NCI-H128 (cell line): ENCODE data around the gene POLR3K.

Source experiments
- DNase-seq: peaks from one replicate; lab custom pipeline; 2025; ENCODE audit not compliant: unreplicated experiment; lab: John Stamatoyannopoulos, UW

The POLR3K gene

GRCh38 chr16:79151-80054, 26.0 kb upstream of the POLR3K start:
- no peak for DNase-seq

DNA sequence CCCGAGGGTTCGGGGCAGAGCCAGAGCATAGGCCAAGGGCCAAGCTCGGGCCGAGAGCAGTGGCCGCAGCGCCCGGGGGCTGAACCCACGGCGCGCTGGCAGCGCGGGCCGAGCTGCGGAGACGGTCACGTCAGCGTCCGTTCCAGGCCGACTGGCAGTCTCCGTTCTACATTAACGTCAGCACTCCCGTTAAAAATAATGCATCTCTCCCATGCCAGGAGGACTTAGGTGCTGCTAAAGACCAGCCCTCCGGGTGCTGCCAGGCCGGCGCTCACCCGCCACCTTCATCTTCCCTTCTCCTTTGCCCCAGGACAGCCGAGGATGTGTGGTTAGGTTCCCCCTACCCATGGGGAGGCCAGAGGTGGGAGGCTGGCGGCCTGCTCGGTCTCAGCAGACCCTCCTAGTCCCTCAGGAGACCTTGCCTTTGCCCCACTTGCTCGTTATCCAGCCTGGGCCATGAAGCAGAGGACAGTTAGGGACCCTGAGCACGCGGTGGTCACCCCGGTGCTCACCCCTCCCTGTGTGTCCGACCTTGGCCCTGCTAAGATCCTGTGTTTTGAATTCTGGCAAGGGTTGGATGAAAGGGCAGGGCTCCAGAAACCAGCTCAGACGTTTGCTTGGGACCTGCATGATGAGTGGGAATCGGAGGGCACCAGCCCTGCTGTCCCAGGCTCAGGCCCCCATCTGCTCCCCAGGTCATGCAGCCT, 25.2 kb upstream of the POLR3K start:
- DNase-seq: no peak

GRCh38 chr16:77807-78443, 24.5 kb upstream of the POLR3K start, which contains the start of gene MPG:
Gene MPG, plus strand, starts transcription at chr16:78225. Its CDS starts 85 bp downstream, at chr16:78310.
- DNase-seq: peak; percentile 33

DNA sequence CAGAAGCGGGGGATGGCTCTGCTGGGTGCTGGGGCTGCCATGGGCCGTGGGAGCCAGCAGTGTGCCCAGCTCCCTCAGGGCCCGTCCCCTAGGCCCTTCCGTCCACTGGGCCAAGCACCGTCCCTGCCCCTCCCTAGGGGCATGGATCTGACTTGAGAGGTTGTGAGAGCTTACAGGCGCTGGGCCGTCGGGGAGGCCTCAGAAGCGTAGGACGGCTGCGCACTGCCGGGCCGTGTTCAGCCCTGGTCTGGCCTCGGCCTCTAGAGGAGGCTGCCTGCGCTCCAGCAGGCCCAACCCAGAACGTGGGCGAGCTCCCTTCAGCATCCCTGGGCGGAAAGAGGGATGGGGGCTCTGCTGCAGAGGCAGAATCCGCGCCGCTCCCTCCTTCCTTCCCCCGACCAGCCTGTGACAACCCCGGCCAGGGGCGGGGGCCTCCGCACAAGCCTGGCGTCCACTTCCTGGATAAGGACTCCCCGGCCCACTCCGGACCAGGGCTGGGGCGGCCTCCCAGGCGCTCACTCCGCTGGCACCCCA, 23.9 kb upstream of the POLR3K start:
- no peak for DNase-seq

- no peak for DNase-seq
Measured at GRCh38 chr16:76535-77272, 23.3 kb upstream of the POLR3K start.

GRCh38 chr16:75580-76501, 22.4 kb upstream of the POLR3K start:
- DNase-seq: no peak

- no peak for DNase-seq
Measured at GRCh38 chr16:74747-75334, 21.4 kb upstream of the POLR3K start.

DNA sequence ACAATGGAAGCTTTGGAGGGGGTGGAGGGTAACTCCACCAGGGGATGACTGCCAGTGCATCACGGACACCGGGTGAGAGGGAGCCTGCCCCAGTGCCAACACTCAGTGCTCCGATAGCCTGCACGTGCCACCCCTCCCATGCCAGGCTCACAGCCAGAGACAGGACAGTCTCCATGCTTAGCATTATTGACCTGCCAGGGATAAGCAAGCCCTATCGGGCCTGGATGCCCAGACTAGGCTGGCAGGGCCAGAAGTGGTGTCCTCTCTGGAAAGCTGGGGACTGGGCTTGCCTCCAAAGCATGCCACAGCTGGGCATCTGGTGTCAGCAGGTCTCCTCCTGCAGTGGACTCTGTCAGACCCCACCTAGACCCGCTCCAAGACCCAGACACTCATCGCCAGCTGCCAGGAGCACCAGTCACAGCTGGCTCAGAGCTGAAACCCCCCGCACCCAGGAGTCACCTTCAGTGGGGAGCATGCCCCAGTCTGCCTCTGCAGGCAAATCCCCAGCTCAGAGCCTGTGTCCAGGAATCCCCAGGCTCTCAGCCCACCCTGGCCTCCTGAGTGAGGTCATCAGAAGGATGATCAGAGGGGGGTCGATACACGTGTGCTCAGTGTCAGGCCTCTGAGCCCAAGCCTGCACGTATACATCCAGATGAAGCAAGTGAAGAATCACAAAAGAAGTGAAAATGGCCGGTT, 20.8 kb upstream of the POLR3K start:
- DNase-seq: no peak

GRCh38 chr16:72561-73548, 19.4 kb upstream of the POLR3K start, which contains the start of gene RHBDF1:
Gene RHBDF1, minus strand, starts transcription at chr16:72631. Its CDS starts 7,616 bp downstream, at chr16:65015.
- DNase-seq: no peak

- no peak for DNase-seq
Measured at GRCh38 chr16:71540-72401, 18.4 kb upstream of the POLR3K start.

GRCh38 chr16:71210-71539, 17.8 kb upstream of the POLR3K start:
- DNase-seq: no peak

DNA sequence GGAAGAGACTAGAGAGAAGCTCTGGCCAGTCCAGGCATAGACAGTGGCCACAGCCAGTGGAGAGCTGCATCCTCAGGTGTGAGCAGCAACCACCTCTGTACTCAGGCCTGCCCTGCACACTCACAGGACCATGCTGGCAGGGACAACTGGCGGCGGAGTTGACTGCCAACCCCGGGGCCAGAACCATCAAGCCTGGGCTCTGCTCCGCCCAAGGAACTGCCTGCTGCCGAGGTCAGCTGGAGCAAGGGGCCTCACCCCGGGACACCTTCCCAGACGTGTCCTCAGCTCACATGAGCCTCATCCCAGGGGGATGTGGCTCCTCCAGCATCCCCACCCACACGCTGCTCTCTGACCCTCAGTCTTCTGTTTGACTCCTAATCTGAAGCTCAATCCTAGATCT, 15.8 kb upstream of the POLR3K start:
- no peak for DNase-seq

DNA sequence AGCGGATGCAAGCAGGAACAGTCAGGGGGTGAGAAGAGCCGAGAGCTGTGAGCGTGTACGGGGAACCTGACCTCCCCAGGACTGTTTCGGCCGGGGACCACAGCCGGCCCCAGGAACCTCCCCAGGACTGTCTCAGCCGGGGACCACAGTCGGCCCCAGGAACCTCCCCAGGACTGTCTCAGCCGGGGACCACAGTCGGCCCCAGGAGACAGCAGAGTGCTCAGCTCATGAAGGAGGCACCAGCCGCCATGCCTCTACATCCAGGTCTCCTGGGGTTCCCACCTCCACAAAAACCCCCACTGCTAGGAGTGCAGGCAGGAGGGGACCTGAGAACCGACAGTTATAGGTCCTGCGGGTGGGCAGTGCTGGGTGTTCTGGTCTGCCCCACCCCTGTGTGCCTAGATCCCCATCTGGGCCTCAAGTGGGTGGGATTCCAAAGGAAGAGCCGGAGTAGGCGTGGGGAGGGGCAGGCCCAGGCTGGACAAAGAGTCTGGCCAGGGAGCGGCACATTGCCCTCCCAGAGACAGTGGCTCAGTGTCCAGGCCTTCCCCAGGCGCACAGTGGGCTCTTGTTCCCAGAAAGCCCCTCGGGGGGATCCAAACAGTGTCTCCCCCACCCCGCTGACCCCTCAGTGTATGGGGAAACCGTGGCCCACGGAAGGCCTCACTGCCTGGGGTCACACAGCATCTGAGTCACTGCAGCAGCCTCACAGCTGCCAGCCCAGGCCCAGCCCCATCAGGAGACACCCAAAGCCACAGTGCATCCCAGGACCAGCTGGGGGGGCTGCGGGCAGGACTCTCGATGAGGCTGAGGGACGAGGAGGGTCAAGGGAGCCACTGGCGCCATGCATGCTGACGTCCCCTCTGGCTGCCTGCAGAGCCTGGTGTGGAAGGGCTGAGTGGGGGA, 14.7 kb upstream of the POLR3K start:
- no peak for DNase-seq

DNA sequence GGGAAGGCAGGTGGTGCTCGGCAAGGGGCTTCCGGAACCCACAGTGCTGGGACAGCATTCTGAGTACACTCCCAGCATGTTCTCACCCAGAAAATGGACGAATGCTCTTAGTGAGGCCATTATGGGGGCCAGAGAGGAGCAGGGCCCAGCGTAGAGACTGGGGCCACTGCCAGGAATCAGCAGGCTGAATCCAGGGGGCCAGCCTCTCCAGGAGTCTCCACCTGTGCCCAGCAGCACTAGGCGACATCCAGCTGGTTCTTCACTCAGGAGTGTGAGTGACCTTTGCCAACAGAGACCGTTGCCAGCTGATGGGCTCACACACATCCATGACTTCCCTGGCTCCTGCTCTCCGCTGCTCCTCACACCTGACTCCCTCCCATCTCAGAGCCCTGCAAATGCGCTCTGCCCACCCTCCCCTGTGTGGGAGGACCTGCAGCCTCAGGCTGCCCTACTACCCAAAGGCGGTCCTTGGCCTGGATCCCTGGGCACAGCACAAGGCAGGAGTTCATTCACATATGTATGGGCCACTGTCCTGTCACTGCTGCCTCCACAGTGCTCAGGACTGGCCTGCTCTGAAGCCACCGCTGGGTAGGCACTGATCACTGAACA, 13.9 kb upstream of the POLR3K start:
- DNase-seq: no peak
